Measurements from ENCODE around the gene IQCM.

Gene IQCM

DNA sequence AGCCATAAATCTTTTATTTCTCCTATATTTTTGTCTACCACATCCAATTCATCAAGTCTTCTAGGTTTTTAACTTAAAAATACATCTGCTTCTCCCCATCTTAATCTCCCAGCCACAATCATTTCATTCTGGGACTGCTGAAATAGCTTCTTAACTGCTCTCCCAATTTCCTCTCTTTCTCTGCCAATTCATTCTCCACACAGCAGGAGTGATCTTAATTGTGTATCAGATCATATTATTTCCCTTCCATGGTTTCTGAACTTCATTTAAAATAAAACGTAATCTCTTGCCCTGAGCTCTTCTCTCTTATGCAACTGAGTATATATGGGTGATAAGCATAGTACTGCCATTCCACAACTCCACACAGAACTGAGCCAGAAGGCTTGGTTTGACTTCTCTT is 69.4 kb downstream of the IQCM start:
- H3K18ac ChIP-seq (ENCODE audit: low read depth in 1 of 2, low read length in 2 of 2) = no peak overlapping the region
- no peaks in the 10 kb centered on the region for H3K9me3 ChIP-seq (ENCODE audit: control insufficient read depth, low read length)
- H3K23ac ChIP-seq (ENCODE audit: low read length in 2 of 2) = no peak overlapping the region
- H3K27ac ChIP-seq (ENCODE audit: low read length, poor library complexity, severe bottlenecking) = no peak overlapping the region
- H2BK12ac ChIP-seq (ENCODE audit: low read length in 2 of 2) = no peak overlapping the region
- WGBS = no CpG with 5 or more reads among the region's 1 CpG
- no peak overlapping the region for H3K14ac ChIP-seq (ENCODE audit: low read length in 2 of 2)
- no peak overlapping the region for H2BK15ac ChIP-seq (ENCODE audit: low read depth, poor library complexity, severe bottlenecking)
- H2BK120ac ChIP-seq (ENCODE audit: low read depth, low read length) = no peak overlapping the region
- no peaks in the 10 kb centered on the region for H3K36me3 ChIP-seq (ENCODE audit: control insufficient read depth in 1 of 2, insufficient read depth in 2 of 2, low read depth in 1 of 2, low read length in 2 of 2)
- no peak overlapping the region for H3K9ac ChIP-seq (ENCODE audit: low read length)
- H3K79me1 ChIP-seq (replicated peaks; ENCODE audit: low read length, poor library complexity, severe bottlenecking) = no peaks in the 10 kb centered on the region
- H3K4me3 ChIP-seq (ENCODE audit: insufficient read depth in 1 of 2, low read depth in 1 of 2, low read length in 2 of 2) = no peak overlapping the region
- no peaks in the 10 kb centered on the region for H3K4me1 ChIP-seq (ENCODE audit: control insufficient read depth, insufficient read depth, low read depth, low read length)
- H2AK5ac ChIP-seq (ENCODE audit: low read length, severe bottlenecking) = no peak overlapping the region
- no peak overlapping the region for H4K8ac ChIP-seq (ENCODE audit: low read length)
- H2AFZ ChIP-seq (ENCODE audit: low read depth, low read length) = no peak overlapping the region
- H3K4me2 ChIP-seq (ENCODE audit: low read length, poor library complexity, severe bottlenecking) = no peak overlapping the region
- DNase-seq = no peak
- no peak overlapping the region for H2BK5ac ChIP-seq (ENCODE audit: low read depth, low read length, poor library complexity, severe bottlenecking)
- H3K4ac ChIP-seq (ENCODE audit: low read depth in 1 of 2, low read length in 2 of 2) = no peak overlapping the region
- no peak overlapping the region for H4K91ac ChIP-seq (ENCODE audit: low read length)
- no peaks in the 10 kb centered on the region for H3K27me3 ChIP-seq (ENCODE audit: control insufficient read depth in 1 of 2, insufficient read depth in 1 of 2, low read length in 2 of 2)

DNA sequence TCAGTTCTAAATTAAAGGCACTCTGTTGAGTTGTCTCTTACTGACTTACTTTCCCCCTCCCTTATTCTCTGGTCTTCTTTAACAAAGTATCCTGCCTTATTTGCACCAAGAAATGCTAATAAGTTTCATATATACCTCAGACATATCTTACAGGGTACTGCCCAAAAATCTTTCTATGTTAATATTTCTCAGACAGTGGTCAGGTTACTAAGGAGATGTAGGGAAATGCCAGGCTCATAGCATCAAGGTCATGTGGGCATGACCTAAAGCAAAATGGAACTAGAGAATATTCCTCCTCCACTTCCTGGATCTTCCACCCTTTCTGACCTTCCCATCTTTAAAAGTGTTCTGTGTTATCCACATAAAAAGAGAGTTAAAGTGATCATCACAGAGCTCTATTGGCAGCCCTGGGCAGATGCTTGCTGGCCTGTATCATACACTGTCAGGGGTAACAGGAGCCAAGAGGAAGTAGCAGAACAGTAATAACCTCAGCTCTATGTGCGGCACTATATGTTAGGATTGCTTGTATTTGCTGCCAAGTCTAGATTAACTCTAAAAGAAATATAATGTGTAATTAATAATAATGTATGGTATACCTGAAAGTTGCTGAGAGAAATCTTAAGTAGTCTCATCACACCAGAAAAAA is 74.3 kb downstream of the IQCM start:
- no peak overlapping the region for H3K27ac ChIP-seq (ENCODE audit: low read length, poor library complexity, severe bottlenecking)
- H4K91ac ChIP-seq (ENCODE audit: low read length) = no peak overlapping the region
- no CpG with 5 or more reads among the region's 1 CpG for WGBS
- no peak overlapping the region for H3K23ac ChIP-seq (ENCODE audit: low read length in 2 of 2)
- H2AFZ ChIP-seq (ENCODE audit: low read depth, low read length) = no peak overlapping the region
- H3K4ac ChIP-seq (ENCODE audit: low read depth in 1 of 2, low read length in 2 of 2) = no peak overlapping the region
- no peak overlapping the region for H3K4me2 ChIP-seq (ENCODE audit: low read length, poor library complexity, severe bottlenecking)
- no peak overlapping the region for H3K4me3 ChIP-seq (ENCODE audit: insufficient read depth in 1 of 2, low read depth in 1 of 2, low read length in 2 of 2)
- no peak overlapping the region for H3K14ac ChIP-seq (ENCODE audit: low read length in 2 of 2)
- no peak overlapping the region for H2AK5ac ChIP-seq (ENCODE audit: low read length, severe bottlenecking)
- no peaks in the 10 kb centered on the region for H3K79me1 ChIP-seq (replicated peaks; ENCODE audit: low read length, poor library complexity, severe bottlenecking)
- DNase-seq = no peak
- no peaks in the 10 kb centered on the region for H3K9me3 ChIP-seq (ENCODE audit: control insufficient read depth, low read length)
- no peak overlapping the region for H2BK12ac ChIP-seq (ENCODE audit: low read length in 2 of 2)
- H3K9ac ChIP-seq (ENCODE audit: low read length) = no peak overlapping the region
- H2BK5ac ChIP-seq (ENCODE audit: low read depth, low read length, poor library complexity, severe bottlenecking) = no peak overlapping the region
- H2BK120ac ChIP-seq (ENCODE audit: low read depth, low read length) = no peak overlapping the region
- no peaks in the 10 kb centered on the region for H3K4me1 ChIP-seq (ENCODE audit: control insufficient read depth, insufficient read depth, low read depth, low read length)
- no peak overlapping the region for H3K18ac ChIP-seq (ENCODE audit: low read depth in 1 of 2, low read length in 2 of 2)
- H3K36me3 ChIP-seq (ENCODE audit: control insufficient read depth in 1 of 2, insufficient read depth in 2 of 2, low read depth in 1 of 2, low read length in 2 of 2) = no peaks in the 10 kb centered on the region
- H4K8ac ChIP-seq (ENCODE audit: low read length) = no peak overlapping the region
- H2BK15ac ChIP-seq (ENCODE audit: low read depth, poor library complexity, severe bottlenecking) = no peak overlapping the region
- H3K27me3 ChIP-seq (ENCODE audit: control insufficient read depth in 1 of 2, insufficient read depth in 1 of 2, low read length in 2 of 2) = no peaks in the 10 kb centered on the region

DNA sequence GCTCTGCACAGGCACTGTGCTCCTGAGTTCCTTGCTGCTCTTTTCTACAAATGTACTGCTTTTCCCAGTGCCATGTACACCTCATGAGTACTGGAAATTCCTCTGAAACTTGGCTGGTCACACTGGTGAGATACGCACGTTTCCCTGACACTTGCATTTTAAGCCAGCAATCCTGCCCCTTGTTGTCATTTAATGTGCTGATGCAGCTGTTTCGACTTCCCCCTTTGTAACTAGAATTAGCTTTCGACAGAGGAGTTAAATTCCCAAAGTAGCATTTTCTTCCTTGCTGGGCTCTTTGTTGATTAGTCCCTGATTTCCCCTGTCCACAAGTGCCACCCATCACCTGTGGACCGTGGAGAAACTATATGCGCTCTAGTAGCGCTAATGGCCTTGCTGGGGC is 77.5 kb downstream of the IQCM start:
- Histone ChIP-seq H3K9ac (ENCODE audit: low read length) (no peak overlapping the region), H2BK12ac (ENCODE audit: low read length in 2 of 2) (no peak overlapping the region), H2AFZ (ENCODE audit: low read depth, low read length) (no peak overlapping the region), H3K18ac (ENCODE audit: low read depth in 1 of 2, low read length in 2 of 2) (no peak overlapping the region), H2BK120ac (ENCODE audit: low read depth, low read length) (no peak overlapping the region), H3K4ac (ENCODE audit: low read depth in 1 of 2, low read length in 2 of 2) (no peak overlapping the region), H3K9me3 (ENCODE audit: control insufficient read depth, low read length) (no peaks in the 10 kb centered on the region), H3K27me3 (ENCODE audit: control insufficient read depth in 1 of 2, insufficient read depth in 1 of 2, low read length in 2 of 2) (no peaks in the 10 kb centered on the region), H3K4me2 (ENCODE audit: low read length, poor library complexity, severe bottlenecking) (no peak overlapping the region), H3K79me1 (replicated peaks; ENCODE audit: low read length, poor library complexity, severe bottlenecking) (no peaks in the 10 kb centered on the region), H2BK5ac (ENCODE audit: low read depth, low read length, poor library complexity, severe bottlenecking) (no peak overlapping the region), H4K91ac (ENCODE audit: low read length) (no peak overlapping the region), H3K4me1 (ENCODE audit: control insufficient read depth, insufficient read depth, low read depth, low read length) (no peaks in the 10 kb centered on the region), H4K8ac (ENCODE audit: low read length) (no peak overlapping the region), H2AK5ac (ENCODE audit: low read length, severe bottlenecking) (no peak overlapping the region), H3K23ac (ENCODE audit: low read length in 2 of 2) (no peak overlapping the region), H3K27ac (ENCODE audit: low read length, poor library complexity, severe bottlenecking) (no peak overlapping the region), H3K14ac (ENCODE audit: low read length in 2 of 2) (no peak overlapping the region), H3K36me3 (ENCODE audit: control insufficient read depth in 1 of 2, insufficient read depth in 2 of 2, low read depth in 1 of 2, low read length in 2 of 2) (no peaks in the 10 kb centered on the region), H3K4me3 (ENCODE audit: insufficient read depth in 1 of 2, low read depth in 1 of 2, low read length in 2 of 2) (no peak overlapping the region), H2BK15ac (ENCODE audit: low read depth, poor library complexity, severe bottlenecking) (no peak overlapping the region)
- DNase-seq = no peak
- 75% methylated on average over 7 of the region's 7 CpGs for WGBS

DNA sequence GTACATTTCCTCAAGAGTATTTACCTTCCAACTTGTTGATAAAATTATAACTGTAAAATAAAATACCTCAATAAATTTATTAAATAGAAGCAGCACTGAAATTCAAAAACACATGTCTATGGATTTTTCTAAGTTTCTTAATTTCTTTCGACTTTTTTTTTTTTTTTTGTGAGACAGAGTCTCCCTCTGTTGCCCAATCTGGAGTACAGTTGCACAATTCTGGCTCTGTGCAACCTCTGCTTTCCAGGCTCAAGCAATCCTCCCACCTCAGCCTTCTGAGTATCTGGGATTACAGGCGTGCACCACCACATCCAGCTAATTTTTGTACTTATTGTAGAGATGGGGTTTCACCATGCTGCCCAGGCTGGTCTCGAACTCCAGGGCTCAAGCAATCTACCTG is 79.8 kb downstream of the IQCM start:
- H3K4me2 ChIP-seq (ENCODE audit: low read length, poor library complexity, severe bottlenecking) = no peak overlapping the region
- no peak for DNase-seq
- no peak overlapping the region for H2AFZ ChIP-seq (ENCODE audit: low read depth, low read length)
- no peaks in the 10 kb centered on the region for H3K36me3 ChIP-seq (ENCODE audit: control insufficient read depth in 1 of 2, insufficient read depth in 2 of 2, low read depth in 1 of 2, low read length in 2 of 2)
- no peak overlapping the region for H3K4ac ChIP-seq (ENCODE audit: low read depth in 1 of 2, low read length in 2 of 2)
- no peak overlapping the region for H3K27ac ChIP-seq (ENCODE audit: low read length, poor library complexity, severe bottlenecking)
- no peak overlapping the region for H3K4me3 ChIP-seq (ENCODE audit: insufficient read depth in 1 of 2, low read depth in 1 of 2, low read length in 2 of 2)
- no peak overlapping the region for H3K18ac ChIP-seq (ENCODE audit: low read depth in 1 of 2, low read length in 2 of 2)
- H3K9me3 ChIP-seq (ENCODE audit: control insufficient read depth, low read length) = no peaks in the 10 kb centered on the region
- no peak overlapping the region for H3K14ac ChIP-seq (ENCODE audit: low read length in 2 of 2)
- H3K79me1 ChIP-seq (replicated peaks; ENCODE audit: low read length, poor library complexity, severe bottlenecking) = no peaks in the 10 kb centered on the region
- no peaks in the 10 kb centered on the region for H3K4me1 ChIP-seq (ENCODE audit: control insufficient read depth, insufficient read depth, low read depth, low read length)
- no peak overlapping the region for H2AK5ac ChIP-seq (ENCODE audit: low read length, severe bottlenecking)
- no peak overlapping the region for H2BK12ac ChIP-seq (ENCODE audit: low read length in 2 of 2)
- H2BK120ac ChIP-seq (ENCODE audit: low read depth, low read length) = no peak overlapping the region
- WGBS = 85% methylated on average over 3 of the region's 3 CpGs
- H3K23ac ChIP-seq (ENCODE audit: low read length in 2 of 2) = no peak overlapping the region
- H3K27me3 ChIP-seq (ENCODE audit: control insufficient read depth in 1 of 2, insufficient read depth in 1 of 2, low read length in 2 of 2) = no peaks in the 10 kb centered on the region
- no peak overlapping the region for H4K91ac ChIP-seq (ENCODE audit: low read length)
- no peak overlapping the region for H2BK15ac ChIP-seq (ENCODE audit: low read depth, poor library complexity, severe bottlenecking)
- no peak overlapping the region for H2BK5ac ChIP-seq (ENCODE audit: low read depth, low read length, poor library complexity, severe bottlenecking)
- H4K8ac ChIP-seq (ENCODE audit: low read length) = no peak overlapping the region
- no peak overlapping the region for H3K9ac ChIP-seq (ENCODE audit: low read length)
